GM18873 (cell line): Measurements from ENCODE around the gene BYSL.

Source experiments
- ATAC-seq: cut with Tn5 transposase; IDR thresholded peaks from one replicate; pipeline ENCODE4 v1.9.1; 2021; ENCODE audit warnings: mild to moderate bottlenecking, moderate library complexity, moderate number of reproducible peaks; ENCODE audit not compliant: unreplicated experiment, low FRiP score

BYSL gene

GRCh38 chr6:41972826-41973225 lies 51.5 kb downstream of the BYSL start:
- ATAC-seq = no peak

GRCh38 chr6:41974281-41974825 lies 53.1 kb downstream of the BYSL start:
- no peak for ATAC-seq

DNA sequence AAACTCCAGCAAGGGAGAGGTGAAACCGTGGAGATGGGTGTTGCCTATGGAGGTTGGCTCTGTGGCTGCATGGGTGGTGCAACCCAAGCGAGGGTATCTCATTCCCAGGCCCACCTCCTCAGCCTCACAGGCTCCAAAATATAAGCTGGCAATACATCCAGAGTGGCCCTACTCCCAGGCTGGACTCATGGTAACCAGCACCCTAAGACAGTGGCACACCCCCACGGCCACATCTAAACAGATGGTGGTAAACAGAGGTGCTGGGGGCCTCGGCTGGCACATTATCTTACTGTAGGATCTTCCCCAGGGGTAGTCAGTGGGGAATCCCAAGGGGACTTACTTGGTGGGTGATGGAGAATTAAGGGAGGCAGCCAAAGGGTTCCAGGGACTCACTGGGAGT lies 54.0 kb downstream of the BYSL start:
- ATAC-seq = no peak

GRCh38 chr6:41976794-41977484 lies 55.6 kb downstream of the BYSL start:
- no peak for ATAC-seq
